Measurements from ENCODE around the gene KCNH6.

DNA sequence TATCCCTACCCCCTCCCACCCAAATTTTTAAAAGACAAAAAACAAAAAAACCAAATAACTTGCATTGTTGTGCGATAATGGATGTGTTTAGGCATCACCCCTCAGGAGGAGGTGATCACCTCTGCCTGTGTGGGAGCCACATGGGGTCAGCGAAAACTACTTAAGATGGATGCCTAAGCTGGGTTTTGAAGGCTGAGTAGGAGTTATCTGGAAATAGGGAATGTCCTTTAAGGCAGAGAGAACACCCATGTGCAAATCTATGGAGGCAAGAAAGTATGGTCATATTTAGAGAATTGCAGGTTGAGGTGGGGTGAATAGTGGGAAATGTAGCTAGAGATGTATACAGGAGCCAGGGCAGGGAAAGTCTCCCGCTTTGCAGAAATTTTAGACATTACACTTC lies 72.0 kb downstream of the KCNH6 start:
- no peak for TF ChIP-seq POLR2A (IDR thresholded peaks at IDR 0.05; ENCODE audit: low read depth, low read length)
- TF ChIP-seq POLR2AphosphoS5 (IDR thresholded peaks at IDR 0.05; ENCODE audit: low read depth, low read length): no peak
- no peak for TF ChIP-seq SPI1 (IDR thresholded peaks at IDR 0.05; ENCODE audit: low read depth, low read length)

All from GM12891 (cell line).